ELR (cell line): Measurements from ENCODE around the gene GSG1L.

Experiments
- DNase-seq: peaks from one replicate; pipeline ENCODE4 v3.0.0-alpha.2; 2015; ENCODE audit warnings: low read depth

GSG1L gene

GRCh38 chr16:28063591-28064061 lies at the start of gene GSG1L:
TSS of gene GSG1L (minus strand) at chr16:28063714. CDS start at chr16:28063424, 290 bp downstream.
- DNase-seq: no peak

GRCh38 chr16:28112908-28113307 lies 49.4 kb upstream of the GSG1L start:
- no peak for DNase-seq

GRCh38 chr16:28110977-28111376 lies 47.5 kb upstream of the GSG1L start:
- no peak for DNase-seq

GRCh38 chr16:28110479-28110878 lies 47.0 kb upstream of the GSG1L start:
- DNase-seq: no peak

- no peak for DNase-seq
These were observed 46.6 kb upstream of the GSG1L start for GRCh38 chr16:28110074-28110473.

GRCh38 chr16:28108590-28109247 lies 45.2 kb upstream of the GSG1L start:
- DNase-seq: no peak

GRCh38 chr16:28107232-28107631 lies 43.7 kb upstream of the GSG1L start:
- no peak for DNase-seq

GRCh38 chr16:28106467-28107215 lies 43.1 kb upstream of the GSG1L start:
- DNase-seq: no peak

- DNase-seq: no peak
These were observed 42.4 kb upstream of the GSG1L start for GRCh38 chr16:28105954-28106353.

- DNase-seq: no peak
These were observed 41.8 kb upstream of the GSG1L start for GRCh38 chr16:28105297-28105696.

GRCh38 chr16:28104404-28104803 lies 40.9 kb upstream of the GSG1L start:
- no peak for DNase-seq

- DNase-seq: no peak
These were observed 40.1 kb upstream of the GSG1L start for GRCh38 chr16:28103516-28104170.

- no peak for DNase-seq
These were observed 38.0 kb upstream of the GSG1L start for GRCh38 chr16:28101533-28101890.

GRCh38 chr16:28100810-28101532 lies 37.5 kb upstream of the GSG1L start:
- no peak for DNase-seq

GRCh38 chr16:28098959-28099945 lies 35.7 kb upstream of the GSG1L start:
- no peak for DNase-seq

GRCh38 chr16:28098171-28098958 lies 34.9 kb upstream of the GSG1L start:
- no peak for DNase-seq

- DNase-seq: no peak
These were observed 33.7 kb upstream of the GSG1L start for GRCh38 chr16:28096983-28097899.

- no peak for DNase-seq
These were observed 29.8 kb upstream of the GSG1L start for GRCh38 chr16:28093385-28093725.

- peak; percentile 42 for DNase-seq
These were observed 29.3 kb upstream of the GSG1L start for GRCh38 chr16:28092721-28093384.
